IMR-90 (cell line): ENCODE measurements around the gene MS4A6E. TPM values are rescaled to one million over a fixed set of nuclear protein-coding genes. Genes with fewer than 3 reads are reported as not detected.

Experiments used
- ATAC-seq: fragments of 200-7000 bp; cut with Tn5 transposase; 2 replicates; pipeline ENCODE4 v1.9.1; 2020; ENCODE audit warnings: low read depth, mild to moderate bottlenecking, moderate library complexity
- BruUV-seq: library from RNA; stranded (reverse); fragments of 400-500 nt; replicated peaks from 2 replicates; lab custom pipeline; 2021; lab: Mats Ljungman, UMichigan
- CTCF ChIA-PET: fragments of 300-600 bp; formaldehyde crosslinking; extraction: SDS; loops from one replicate; lab custom pipeline; 2021; ENCODE audit warnings: antibody characterized with exemption; lab: Yijun Ruan, JAX
- POLR2A ChIA-PET: fragments of 300-600 bp; sonication (Branson Sonifier 250); formaldehyde crosslinking; loops from one replicate; lab custom pipeline; 2022; ENCODE audit warnings: antibody characterized with exemption; ENCODE audit not compliant: unreplicated experiment; lab: Charles Lee
- DNase-seq: peaks from one replicate; pipeline ENCODE4 v3.0.0; 2013
- H2AFZ ChIP-seq: replicated peaks from 2 replicates; pipeline ENCODE3; 2013; ENCODE audit warnings: low read length, mild to moderate bottlenecking; ENCODE audit not compliant: poor library complexity
- H2AK5ac ChIP-seq: 2 replicates; pipeline ENCODE4 v1.6.1; 2013; ENCODE audit warnings: low read depth, low read length, inconsistent platforms
- H2AK9ac ChIP-seq: replicated peaks from 2 replicates; pipeline ENCODE3; 2013; ENCODE audit warnings: mild to moderate bottlenecking, low read depth, low read length, moderate library complexity; ENCODE audit not compliant: poor library complexity
- H2BK120ac ChIP-seq: 2 replicates; pipeline ENCODE4 v1.6.1; 2013; ENCODE audit warnings: low read depth, low read length, inconsistent platforms
- H2BK15ac ChIP-seq: 3 replicates; pipeline ENCODE4 v1.6.1; 2013; ENCODE audit warnings: low read depth, low read length, inconsistent platforms
- H2BK20ac ChIP-seq: 2 replicates; pipeline ENCODE4 v1.6.1; 2013; ENCODE audit warnings: low read depth, mild to moderate bottlenecking, inconsistent platforms, low read length, moderate library complexity
- H2BK5ac ChIP-seq: 2 replicates; pipeline ENCODE4 v1.6.1; 2013; ENCODE audit warnings: mild to moderate bottlenecking, low read depth, low read length, inconsistent platforms; ENCODE audit not compliant: poor library complexity, severe bottlenecking
- H3K14ac ChIP-seq: replicated peaks from 2 replicates; pipeline ENCODE4 v1.6.1; 2013; ENCODE audit warnings: low read depth, low read length, inconsistent platforms
- H3K18ac ChIP-seq: 2 replicates; pipeline ENCODE4 v1.6.1; 2013; ENCODE audit warnings: low read depth, low read length, control low read depth
- H3K23ac ChIP-seq: 2 replicates; pipeline ENCODE4 v1.6.1; 2013; ENCODE audit warnings: low read depth, low read length, inconsistent platforms
- H3K27ac ChIP-seq: 2 replicates; pipeline ENCODE4 v1.5.1; 2013; ENCODE audit warnings: mild to moderate bottlenecking, control low read depth, low read length; ENCODE audit not compliant: insufficient read depth
- H3K27me3 ChIP-seq: 2 replicates; pipeline ENCODE4 v1.6.1; 2013; ENCODE audit warnings: low read length; ENCODE audit not compliant: control insufficient read depth, insufficient read depth
- H3K36me3 ChIP-seq: 2 replicates; pipeline ENCODE4 v1.6.1; 2013; ENCODE audit warnings: low read length, mixed read lengths; ENCODE audit not compliant: control insufficient read depth, insufficient read depth
- H3K4ac ChIP-seq: 2 replicates; pipeline ENCODE4 v1.6.1; 2013; ENCODE audit warnings: low read depth, low read length, inconsistent platforms
- H3K4me1 ChIP-seq: 2 replicates; pipeline ENCODE4 v1.6.1; 2013; ENCODE audit warnings: low read length, mixed read lengths; ENCODE audit not compliant: control insufficient read depth, insufficient read depth
- H3K4me2 ChIP-seq: 2 replicates; pipeline ENCODE4 v1.6.1; 2013; ENCODE audit warnings: low read depth, mild to moderate bottlenecking, control low read depth, low read length, moderate library complexity
- H3K4me3 ChIP-seq: 2 replicates; pipeline ENCODE4 v1.5.1; 2013; ENCODE audit warnings: low read depth, mild to moderate bottlenecking, control low read depth, low read length, moderate library complexity; ENCODE audit not compliant: insufficient read depth
- H3K56ac ChIP-seq: 2 replicates; pipeline ENCODE4 v1.6.1; 2013; ENCODE audit warnings: low read length, inconsistent platforms; ENCODE audit not compliant: insufficient read depth; ENCODE audit errors: extremely low read depth
- H3K79me1 ChIP-seq, 2 experiments: 2 replicates each; pipeline ENCODE4 v1.6.1; 2013; ENCODE audit warnings: low read length in 2 of 2, inconsistent platforms in 1 of 2, low read depth in 1 of 2
- H3K9ac ChIP-seq: 2 replicates; pipeline ENCODE4 v1.6.1; 2013; ENCODE audit warnings: low read depth, low read length, control low read depth
- H3K9me1 ChIP-seq: 2 replicates; pipeline ENCODE4 v1.6.1; 2013; ENCODE audit warnings: low read length, inconsistent platforms; ENCODE audit not compliant: insufficient read depth
- H3K9me3 ChIP-seq: 2 replicates; pipeline ENCODE4 v1.6.1; 2013; ENCODE audit warnings: low read length; ENCODE audit not compliant: control insufficient read depth, insufficient read depth
- H4K20me1 ChIP-seq: 2 replicates; pipeline ENCODE4 v1.6.1; 2013; ENCODE audit warnings: low read length, inconsistent platforms; ENCODE audit not compliant: insufficient read depth
- H4K5ac ChIP-seq: 2 replicates; pipeline ENCODE4 v1.6.1; 2013; ENCODE audit warnings: mild to moderate bottlenecking, low read depth, low read length, control low read depth
- H4K8ac ChIP-seq, 2 experiments: 2 replicates each; pipeline ENCODE4 v1.6.1; 2013; ENCODE audit warnings: low read depth in 2 of 2, low read length in 2 of 2, control low read depth in 1 of 2, inconsistent platforms in 1 of 2
- H4K91ac ChIP-seq: 2 replicates; pipeline ENCODE4 v1.6.1; 2013; ENCODE audit warnings: low read depth, low read length, inconsistent platforms; ENCODE audit not compliant: insufficient read depth
- BHLHE40 ChIP-seq: fragments of 150-350 bp; IDR thresholded peaks from 2 replicates; pipeline ENCODE4 v1.6.1; 2016; ENCODE audit warnings: mild to moderate bottlenecking, low read depth, low read length
- CEBPB ChIP-seq: IDR thresholded peaks from 2 replicates; pipeline ENCODE4 v1.6.1; 2012; ENCODE audit warnings: low read depth, low read length, improper control_type of control experiment
- CHD1 ChIP-seq: IDR thresholded peaks from 2 replicates; pipeline ENCODE4 v1.6.1; 2012; ENCODE audit warnings: low read depth, low read length, improper control_type of control experiment
- FOS ChIP-seq: fragments of 150-350 bp; IDR thresholded peaks from 2 replicates; pipeline ENCODE4 v1.6.1; 2016; ENCODE audit warnings: low read depth, low read length
- MAFK ChIP-seq: IDR thresholded peaks from 2 replicates; pipeline ENCODE4 v1.6.1; 2012; ENCODE audit warnings: low read depth, low read length, improper control_type of control experiment
- NFE2L2 ChIP-seq: fragments of 150-350 bp; IDR thresholded peaks from 2 replicates; pipeline ENCODE4 v1.6.1; 2016; ENCODE audit warnings: low read depth, mild to moderate bottlenecking, low read length
- WGBS, 2 experiments: methylation state at CpG; one replicate each; pipeline versions ENCODE4 v1.1.5 to v1.1.7; 2013; ENCODE audit warnings: missing lambda C conversion rate in 2 of 2; ENCODE audit not compliant: insufficient read length in 1 of 2; ENCODE audit errors: extremely low coverage in 2 of 2; 5-methylcytosine and 5-hydroxymethylcytosine counted together
- dilution Hi-C: fragments of 300-500 bp; cut with HindIII; formaldehyde crosslinking; loops from one replicate; pipeline ENCODE4 v1.14.3; 2018; ENCODE audit warnings: low sequenced_read_pairs; ENCODE audit not compliant: unreplicated experiment
- in situ Hi-C: fragments of 300-500 bp; cut with MboI; formaldehyde crosslinking; loops from 3 replicates; pipeline ENCODE4 v1.14.3; 2019; ENCODE audit warnings: low sequenced_read_pairs, inconsistent platforms, mixed read lengths
- intact Hi-C: fragments of 100-400 bp; cut with micrococcal nuclease; formaldehyde crosslinking; loops from 2 replicates; pipeline ENCODE4 v1.10.0; 2022
- polyA plus RNA-seq, 3 experiments: library from polyadenylated mRNA; depleted of rRNA; stranded (reverse); fragments of >200 nt; gene quantifications; 2 replicates each; pipeline ENCODE4 v1.2.3, GENCODE V29; 2012; ENCODE audit warnings: low replicate concordance in 1 of 3
- total RNA-seq: library from RNA; depleted of rRNA; stranded (reverse); fragments of >200 nt; gene quantifications from 2 replicates; pipeline ENCODE4 v1.2.3, GENCODE V29; 2012
- TF ChIP-seq, protein P1 (sequence below): fragments of 150-350 bp; IDR thresholded peaks from 2 replicates; pipeline ENCODE4 v1.6.1; 2017; ENCODE audit warnings: mild to moderate bottlenecking, antibody characterized with exemption, low read length, low read depth
- TF ChIP-seq, protein P2 (sequence below): conservative IDR thresholded peaks from 2 replicates; pipeline ENCODE4 v1.5.1; 2012; ENCODE audit warnings: mild to moderate bottlenecking, low read depth, low read length, improper control_type of control experiment
- TF ChIP-seq, protein P3 (sequence below): fragments of 150-350 bp; IDR thresholded peaks from 2 replicates; pipeline ENCODE4 v1.6.1; 2016; ENCODE audit warnings: low read depth, mild to moderate bottlenecking, low read length, moderate library complexity, borderline replicate concordance

The MS4A6E gene
- total and polyA plus RNA-seq, 2 of the 4 experiments (the other 2 are of a cell fraction) = not detected

DNA sequence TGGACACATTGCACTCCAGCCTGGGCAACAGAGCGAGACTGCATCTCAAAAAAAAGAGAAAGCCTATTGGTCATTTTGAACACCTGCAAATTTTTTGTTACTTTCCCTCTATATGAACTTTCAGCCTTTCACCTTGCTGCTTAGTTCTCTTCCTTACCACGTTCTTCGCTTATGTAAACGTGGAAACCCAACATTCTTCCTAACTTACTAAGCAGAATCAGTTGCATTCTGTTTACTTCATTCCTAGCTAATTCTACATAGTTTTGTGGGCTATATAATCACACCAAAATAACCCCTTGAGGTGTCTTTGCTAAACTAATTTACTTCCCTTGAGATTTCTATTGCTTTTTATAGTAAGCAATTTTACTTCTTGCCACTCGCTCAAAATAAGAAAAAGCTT, 23.4 kb upstream of the MS4A6E start:
- dilution Hi-C loops = no loop called here
- POLR2A ChIA-PET = no interaction called here
- H2AK5ac ChIP-seq = no peak overlapping the region
- H3K4me2 ChIP-seq = no peak overlapping the region
- H3K9ac ChIP-seq = no peak overlapping the region
- H3K18ac ChIP-seq = no peak overlapping the region
- 0 out of 2 replicates have a peak, but pooled peaks cover 3% of the 10 kb centered on the region for H3K9me3 ChIP-seq
- no peak overlapping the region for H2AK9ac ChIP-seq
- no peaks in the 10 kb centered on the region for H3K79me1 ChIP-seq
- no peak overlapping the region for H3K4ac ChIP-seq
- no peak overlapping the region for H2BK15ac ChIP-seq
- no peaks in the 10 kb centered on the region for H4K20me1 ChIP-seq
- no peak overlapping the region for H4K8ac ChIP-seq
- no peak overlapping the region for H3K23ac ChIP-seq
- H2BK120ac ChIP-seq = no peak overlapping the region
- no peaks in the 10 kb centered on the region for H3K9me1 ChIP-seq
- no peak overlapping the region for H3K27ac ChIP-seq
- ATAC-seq (no peak), DNase-seq (no peak)
- H3K4me1 ChIP-seq = no peaks in the 10 kb centered on the region
- no TSS peak for BruUV-seq
- no peak overlapping the region for H3K4me3 ChIP-seq
- H3K36me3 ChIP-seq = no peaks in the 10 kb centered on the region
- no peak overlapping the region for H2AFZ ChIP-seq
- in situ Hi-C loops = no loop called here
- CTCF ChIA-PET = no interaction called here
- intact Hi-C loops = no loop called here
- no peak overlapping the region for H2BK5ac ChIP-seq
- TF ChIP-seq CEBPB = no peak
- TF ChIP-seq, protein P1, sequence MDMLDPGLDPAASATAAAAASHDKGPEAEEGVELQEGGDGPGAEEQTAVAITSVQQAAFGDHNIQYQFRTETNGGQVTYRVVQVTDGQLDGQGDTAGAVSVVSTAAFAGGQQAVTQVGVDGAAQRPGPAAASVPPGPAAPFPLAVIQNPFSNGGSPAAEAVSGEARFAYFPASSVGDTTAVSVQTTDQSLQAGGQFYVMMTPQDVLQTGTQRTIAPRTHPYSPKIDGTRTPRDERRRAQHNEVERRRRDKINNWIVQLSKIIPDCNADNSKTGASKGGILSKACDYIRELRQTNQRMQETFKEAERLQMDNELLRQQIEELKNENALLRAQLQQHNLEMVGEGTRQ = no peak
- TF ChIP-seq, protein P2, sequence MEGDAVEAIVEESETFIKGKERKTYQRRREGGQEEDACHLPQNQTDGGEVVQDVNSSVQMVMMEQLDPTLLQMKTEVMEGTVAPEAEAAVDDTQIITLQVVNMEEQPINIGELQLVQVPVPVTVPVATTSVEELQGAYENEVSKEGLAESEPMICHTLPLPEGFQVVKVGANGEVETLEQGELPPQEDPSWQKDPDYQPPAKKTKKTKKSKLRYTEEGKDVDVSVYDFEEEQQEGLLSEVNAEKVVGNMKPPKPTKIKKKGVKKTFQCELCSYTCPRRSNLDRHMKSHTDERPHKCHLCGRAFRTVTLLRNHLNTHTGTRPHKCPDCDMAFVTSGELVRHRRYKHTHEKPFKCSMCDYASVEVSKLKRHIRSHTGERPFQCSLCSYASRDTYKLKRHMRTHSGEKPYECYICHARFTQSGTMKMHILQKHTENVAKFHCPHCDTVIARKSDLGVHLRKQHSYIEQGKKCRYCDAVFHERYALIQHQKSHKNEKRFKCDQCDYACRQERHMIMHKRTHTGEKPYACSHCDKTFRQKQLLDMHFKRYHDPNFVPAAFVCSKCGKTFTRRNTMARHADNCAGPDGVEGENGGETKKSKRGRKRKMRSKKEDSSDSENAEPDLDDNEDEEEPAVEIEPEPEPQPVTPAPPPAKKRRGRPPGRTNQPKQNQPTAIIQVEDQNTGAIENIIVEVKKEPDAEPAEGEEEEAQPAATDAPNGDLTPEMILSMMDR = no peak
- no peak for TF ChIP-seq MAFK
- no peak for TF ChIP-seq NFE2L2
- TF ChIP-seq CHD1 = no peak
- TF ChIP-seq BHLHE40 = no peak
- no peak for TF ChIP-seq FOS
- TF ChIP-seq, protein P3, sequence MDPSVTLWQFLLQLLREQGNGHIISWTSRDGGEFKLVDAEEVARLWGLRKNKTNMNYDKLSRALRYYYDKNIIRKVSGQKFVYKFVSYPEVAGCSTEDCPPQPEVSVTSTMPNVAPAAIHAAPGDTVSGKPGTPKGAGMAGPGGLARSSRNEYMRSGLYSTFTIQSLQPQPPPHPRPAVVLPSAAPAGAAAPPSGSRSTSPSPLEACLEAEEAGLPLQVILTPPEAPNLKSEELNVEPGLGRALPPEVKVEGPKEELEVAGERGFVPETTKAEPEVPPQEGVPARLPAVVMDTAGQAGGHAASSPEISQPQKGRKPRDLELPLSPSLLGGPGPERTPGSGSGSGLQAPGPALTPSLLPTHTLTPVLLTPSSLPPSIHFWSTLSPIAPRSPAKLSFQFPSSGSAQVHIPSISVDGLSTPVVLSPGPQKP = no peak
- no peak overlapping the region for H4K5ac ChIP-seq
- no peaks in the 10 kb centered on the region for H3K27me3 ChIP-seq
- WGBS, 2 experiments = 47% methylated on average over 2 of the region's 5 CpGs; no CpG with 5 or more reads in 1 of the 2 experiments
- no peak overlapping the region for H2BK20ac ChIP-seq
- no peak overlapping the region for H3K14ac ChIP-seq
- H4K91ac ChIP-seq = no peak overlapping the region
- H3K56ac ChIP-seq = no peak overlapping the region
